HepG2 (cell line): ENCODE results near the gene NUTF2. TPM values are rescaled to one million over a fixed set of nuclear protein-coding genes. Genes with fewer than 3 reads are reported as not detected.

Experiments used
- ATAC-seq: fragments of 200-7000 bp; cut with Tn5 transposase; 3 replicates; pipeline ENCODE4 v1.9.1; 2020; ENCODE audit warnings: mild to moderate bottlenecking, moderate library complexity
- BruUV-seq: library from RNA; stranded (reverse); fragments of 400-500 nt; replicated peaks from 2 replicates; lab custom pipeline; 2021; lab: Mats Ljungman, UMichigan
- CTCF ChIA-PET: fragments of 300-600 bp; formaldehyde crosslinking; extraction: SDS; loops from one replicate; lab custom pipeline; 2021; ENCODE audit warnings: low total read pairs, inconsistent platforms, low intra/inter-chr PET ratio; lab: Yijun Ruan, JAX
- POLR2A ChIA-PET: fragments of 350-600 bp; sonication (Branson Sonifier 250); formaldehyde crosslinking; loops from one replicate; lab custom pipeline; 2020; ENCODE audit warnings: antibody characterized with exemption, inconsistent platforms; lab: Yijun Ruan, JAX
- DNase-seq: peaks from one replicate; pipeline ENCODE4 v3.0.0-alpha.2; 2015; ENCODE audit warnings: low spot score
- FAIRE-seq: peaks from 3 replicates; lab custom pipeline; 2011; peaks lifted over from hg19 to GRCh38; lab: Jason Lieb, UNC
- H2AFZ ChIP-seq: one replicate; pipeline ENCODE4 v1.6.1; 2011; ENCODE audit warnings: low read length, inconsistent platforms
- H3K27ac ChIP-seq: fragments of 300-600 bp; 3 replicates; pipeline ENCODE4 v1.8.0; 2011; ENCODE audit warnings: mixed run types, mild to moderate bottlenecking, mixed read lengths, low read length, inconsistent platforms; ENCODE audit not compliant: insufficient read depth; ENCODE audit errors: extremely low read length
- H3K27me3 ChIP-seq, 2 experiments: fragments of 200-600 bp in 1 of 2; 2 replicates in 1 of 2; 3 replicates in 1 of 2; pipeline versions ENCODE4 v1.6.0 to v1.8.0; 2011; ENCODE audit warnings: low read length in 2 of 2, mild to moderate bottlenecking in 2 of 2, moderate library complexity in 2 of 2, inconsistent platforms in 1 of 2; ENCODE audit not compliant: insufficient read depth in 2 of 2, control insufficient read depth in 1 of 2
- H3K36me3 ChIP-seq, 2 experiments: fragments of 200-600 bp in 1 of 2; replicated peaks in 1 of 2; 2 replicates in 1 of 2; 3 replicates in 1 of 2; pipeline versions ENCODE4 v1.5.1 to v1.8.0; 2011; ENCODE audit warnings: low read length in 2 of 2, inconsistent platforms in 1 of 2; ENCODE audit not compliant: insufficient read depth in 2 of 2, control insufficient read depth in 1 of 2
- H3K4me1 ChIP-seq: 2 replicates; pipeline ENCODE4 v1.5.1; 2012; ENCODE audit warnings: low read length, inconsistent platforms; ENCODE audit not compliant: insufficient read depth
- H3K4me2 ChIP-seq: 2 replicates; pipeline ENCODE4 v1.6.0; 2011; ENCODE audit warnings: low read depth, low read length, inconsistent platforms
- H3K4me3 ChIP-seq, 3 experiments: fragments of 200-600 bp in 1 of 3; sonication (generic), shearing (Covaris generic) in 1 of 3; replicated peaks in 1 of 3; 2 replicates each; pipeline ENCODE4 v1.5.1; 2011 to 2016; ENCODE audit warnings: low read length in 3 of 3, inconsistent platforms in 2 of 3, low read depth in 2 of 3, mild to moderate bottlenecking in 2 of 3, control low read depth in 1 of 3, mixed read lengths in 1 of 3; ENCODE audit not compliant: insufficient read depth in 1 of 3
- H3K79me2 ChIP-seq: one replicate; pipeline ENCODE4 v1.6.1; 2011; ENCODE audit warnings: low read length, inconsistent platforms; ENCODE audit not compliant: insufficient read depth
- H3K9ac ChIP-seq: 2 replicates; pipeline ENCODE4 v1.6.0; 2011; ENCODE audit warnings: mild to moderate bottlenecking, low read depth, low read length, inconsistent platforms; ENCODE audit not compliant: insufficient read depth
- H3K9me3 ChIP-seq: 2 replicates; pipeline ENCODE4 v1.5.1; 2012; ENCODE audit warnings: mild to moderate bottlenecking, low read length
- H4K20me1 ChIP-seq: 2 replicates; pipeline ENCODE4 v1.6.0; 2011; ENCODE audit warnings: inconsistent platforms, mild to moderate bottlenecking, low read length, moderate library complexity; ENCODE audit not compliant: insufficient read depth
- FOXA3 ChIP-seq: IDR thresholded peaks from 2 replicates; pipeline ENCODE4 v1.6.1; 2016; ENCODE audit warnings: missing genetic modification reagents, missing compliant biosample characterization
- HDAC1 ChIP-seq: sonication (generic); formaldehyde crosslinking; IDR thresholded peaks from 2 replicates; pipeline ENCODE4 v1.5.1; 2020; ENCODE audit warnings: mild to moderate bottlenecking, missing genetic modification reagents
- HNRNPUL1 ChIP-seq: fragments of 200-400 bp; formaldehyde crosslinking; IDR thresholded peaks from 2 replicates; pipeline ENCODE4 v1.6.1; 2017; ENCODE audit warnings: low read depth, mild to moderate bottlenecking, low read length, moderate library complexity
- MTA3 ChIP-seq: sonication (generic); formaldehyde crosslinking; IDR thresholded peaks from 2 replicates; pipeline ENCODE4 v1.4.0; 2020; ENCODE audit warnings: missing genetic modification reagents
- MXD1 ChIP-seq: sonication (generic); formaldehyde crosslinking; IDR thresholded peaks from 2 replicates; pipeline ENCODE4 v1.4.0; 2020; ENCODE audit warnings: mild to moderate bottlenecking, missing genetic modification reagents
- NCOR1 ChIP-seq: fragments of 200-600 bp; sonication (generic); IDR thresholded peaks from 2 replicates; pipeline ENCODE4 v1.7.0; 2017; ENCODE audit warnings: antibody characterized with exemption, low read length, borderline replicate concordance
- ONECUT2 ChIP-seq: sonication (generic); formaldehyde crosslinking; IDR thresholded peaks from 2 replicates; pipeline ENCODE4 v1.4.0; 2020; ENCODE audit warnings: missing genetic modification reagents
- POLR2A ChIP-seq, 2 experiments: IDR thresholded peaks; 2 replicates each; pipeline ENCODE4 v1.6.1; 2011; ENCODE audit warnings: low read depth in 2 of 2, low read length in 2 of 2, mild to moderate bottlenecking in 1 of 2, moderate library complexity in 1 of 2; ENCODE audit not compliant: insufficient read depth in 1 of 2
- YEATS4 ChIP-seq: sonication (generic); formaldehyde crosslinking; IDR thresholded peaks from 2 replicates; pipeline ENCODE4 v1.4.0; 2020; ENCODE audit warnings: missing genetic modification reagents, borderline replicate concordance
- ZBTB42 ChIP-seq: sonication (generic); formaldehyde crosslinking; IDR thresholded peaks from 2 replicates; pipeline ENCODE4 v1.5.0; 2020; ENCODE audit warnings: mild to moderate bottlenecking, missing genetic modification reagents
- ZMYM3 ChIP-seq: sonication (generic); formaldehyde crosslinking; IDR thresholded peaks from 2 replicates; pipeline ENCODE4 v1.5.1; 2020; ENCODE audit warnings: mild to moderate bottlenecking, missing genetic modification reagents
- ZNF275 ChIP-seq: sonication (generic); formaldehyde crosslinking; IDR thresholded peaks from 2 replicates; pipeline ENCODE4 v1.8.0; 2022; ENCODE audit warnings: missing genetic modification reagents, mild to moderate bottlenecking, inconsistent platforms, borderline replicate concordance
- ZNF446 ChIP-seq: sonication (generic); formaldehyde crosslinking; IDR thresholded peaks from 2 replicates; pipeline ENCODE4 v1.5.0; 2020; ENCODE audit warnings: mild to moderate bottlenecking, missing genetic modification reagents
- ZNF468 ChIP-seq: sonication (generic); formaldehyde crosslinking; IDR thresholded peaks from 2 replicates; pipeline ENCODE4 v1.8.0; 2022; ENCODE audit warnings: mild to moderate bottlenecking, moderate library complexity, missing genetic modification reagents
- ZNF567 ChIP-seq: sonication (generic); formaldehyde crosslinking; IDR thresholded peaks from 2 replicates; pipeline ENCODE4 v1.8.1; 2023; ENCODE audit warnings: mild to moderate bottlenecking, missing genetic modification reagents, borderline replicate concordance
- ZNF605 ChIP-seq: sonication (generic); formaldehyde crosslinking; IDR thresholded peaks from 2 replicates; pipeline ENCODE4 v1.8.0; 2022; ENCODE audit warnings: mild to moderate bottlenecking, missing genetic modification reagents
- ZNF615 ChIP-seq: sonication (generic); formaldehyde crosslinking; IDR thresholded peaks from 2 replicates; pipeline ENCODE4 v1.5.0; 2020; ENCODE audit warnings: mild to moderate bottlenecking, missing genetic modification reagents, borderline replicate concordance
- ZNF678 ChIP-seq: sonication (generic); formaldehyde crosslinking; IDR thresholded peaks from 2 replicates; pipeline ENCODE4 v1.4.0; 2020; ENCODE audit warnings: mild to moderate bottlenecking, missing genetic modification reagents
- WGBS: methylation state at CpG from one replicate; pipeline ENCODE4 v1.1.6; 2017; ENCODE audit warnings: low lambda C conversion rate; 5-methylcytosine and 5-hydroxymethylcytosine counted together
- in situ Hi-C: cut with HindIII; loops from 2 replicates; pipeline ENCODE4 v1.10.0; 2017; ENCODE audit warnings: low pct_unique_long_range_greater_than_20kb; ENCODE audit not compliant: extremely low pct_ligation_motif_present
- intact Hi-C: fragments of 100-400 bp; cut with micrococcal nuclease; formaldehyde crosslinking; loops from one replicate; pipeline ENCODE4 v1.10.0; 2022; ENCODE audit not compliant: unreplicated experiment
- polyA plus RNA-seq, 8 experiments: library from polyadenylated mRNA; depleted of rRNA in 3 of 8; stranded (reverse) in 7 of 8; unstranded in 1 of 8; fragments of >200 nt; fragmentation: Illumina TruSeq in 4 of 8; extraction: Trizol in 4 of 8; gene quantifications; 2 replicates each; pipeline versions ENCODE4 v1.2.1 to v1.2.3, GENCODE V29; 2011 to 2016; ENCODE audit warnings: low read depth in 4 of 8, missing spikeins in 1 of 8, mixed read lengths in 1 of 8; ENCODE audit not compliant: insufficient read depth in 1 of 8
- total RNA-seq, 5 experiments: library from RNA; depleted of rRNA; stranded (reverse); fragments of >200 nt; fragmentation: Illumina TruSeq; extraction: Trizol; gene quantifications; 2 replicates each; pipeline ENCODE4 v1.2.3, GENCODE V29; 2016; ENCODE audit warnings: low read depth in 1 of 5
- TF ChIP-seq, protein P1 (sequence below): sonication (generic); formaldehyde crosslinking; IDR thresholded peaks from 2 replicates; pipeline ENCODE4 v1.4.0; 2020; ENCODE audit warnings: missing genetic modification reagents; ENCODE audit errors: not compliant biosample characterization
- TF ChIP-seq, protein P2 (sequence below): sonication (generic); formaldehyde crosslinking; IDR thresholded peaks from 2 replicates; pipeline ENCODE4 v1.4.0; 2020; ENCODE audit warnings: mild to moderate bottlenecking, missing genetic modification reagents

The NUTF2 gene
- total and polyA plus RNA-seq, 2 of the 13 experiments (the other 11 are each of a cell fraction or from before 2014, with no cell fraction given), result 168 to 214 TPM

- TF ChIP-seq MXD1 (no peak), FOXA3 (CRISPR knock-in tag) (no peak), ZNF468 (CRISPR knock-in tag) (0 out of 2 replicates have a peak, but pooled peaks have one; percentile 32)
- TF ChIP-seq, protein P1, sequence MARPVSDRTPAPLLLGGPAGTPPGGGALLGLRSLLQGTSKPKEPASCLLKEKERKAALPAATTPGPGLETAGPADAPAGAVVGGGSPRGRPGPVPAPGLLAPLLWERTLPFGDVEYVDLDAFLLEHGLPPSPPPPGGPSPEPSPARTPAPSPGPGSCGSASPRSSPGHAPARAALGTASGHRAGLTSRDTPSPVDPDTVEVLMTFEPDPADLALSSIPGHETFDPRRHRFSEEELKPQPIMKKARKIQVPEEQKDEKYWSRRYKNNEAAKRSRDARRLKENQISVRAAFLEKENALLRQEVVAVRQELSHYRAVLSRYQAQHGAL (CRISPR knock-in tag), result no peak
- TF ChIP-seq, all 625 proteins: peak for 3
These were observed 742 bp upstream of the NUTF2 start (continued) for GRCh38 chr16:67846063-67846319.

- CTCF ChIA-PET, result interaction anchor here (1.5 kb wide), 1 partner anchor 31 kb away, joined by 5 read pairs; no protein-coding TSS in a partner anchor
- H3K79me2 ChIP-seq, result peaks cover 80% of the 10 kb centered on the region
- FAIRE-seq, result no peak
- TF ChIP-seq ZMYM3 (CRISPR knock-in tag) (peak; percentile 37; the same call in 1 of the 2 replicates), NCOR1 (no peak), ZNF678 (CRISPR knock-in tag) (peak; percentile 49; the same call in 1 of the 2 replicates), POLR2A (IDR thresholded peaks at IDR 0.05; ENCODE audit: insufficient read depth in 1 of 2, low read depth in 2 of 2, low read length in 2 of 2) (peak in 1 of 2 experiments; percentile 47; a peak in 1 of 4 replicates), ZNF605 (CRISPR knock-in tag) (no peak), ZBTB42 (CRISPR knock-in tag) (peak; percentile 90), YEATS4 (CRISPR knock-in tag) (peak; percentile 12; the same call in 1 of the 2 replicates), ZNF567 (CRISPR knock-in tag) (no peak), ZNF275 (CRISPR knock-in tag) (0 out of 2 replicates have a peak, but pooled peaks have one; percentile 21), ZNF446 (CRISPR knock-in tag) (peak; percentile 81; the same call in 1 of the 2 replicates), MTA3 (CRISPR knock-in tag) (0 out of 2 replicates have a peak, but pooled peaks have one; percentile 14), ONECUT2 (CRISPR knock-in tag) (no peak), HDAC1 (CRISPR knock-in tag) (no peak), HNRNPUL1 (no peak), ZNF615 (CRISPR knock-in tag) (no peak)
- TF ChIP-seq, protein P2, sequence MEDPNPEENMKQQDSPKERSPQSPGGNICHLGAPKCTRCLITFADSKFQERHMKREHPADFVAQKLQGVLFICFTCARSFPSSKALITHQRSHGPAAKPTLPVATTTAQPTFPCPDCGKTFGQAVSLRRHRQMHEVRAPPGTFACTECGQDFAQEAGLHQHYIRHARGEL (CRISPR knock-in tag), result no peak
These were observed 530 bp downstream of the NUTF2 start, which contains the start of gene CENPT for GRCh38 chr16:67847064-67847861. TSS of gene CENPT (minus strand) at chr16:67847693. CDS start at chr16:67833859, 13,834 bp downstream.

More at GRCh38 chr16:67847064-67847861, 530 bp downstream of the NUTF2 start, which contains the start of gene CENPT:
- ATAC-seq (peak; percentile 59), DNase-seq (peak; percentile 70)
- Histone ChIP-seq H3K27me3 (no peaks in the 10 kb centered on the region; a peak in 1 of 5 replicates), H4K20me1 (peaks cover 38% of the 10 kb centered on the region), H3K36me3 (peaks cover 0 to 8% of the 10 kb centered on the region in 2 experiments; a peak in 3 of 5 replicates), H3K4me2 (peak within 1 kb of the TSS; percentile 89), H3K9me3 (no peaks in the 10 kb centered on the region), H2AFZ (no peak within 1 kb of the TSS), H3K4me3 (peak within 1 kb of the TSS; percentile 97 to 99 (median 97)), H3K27ac (peak within 1 kb of the TSS; percentile 88), H3K9ac (peak within 1 kb of the TSS; percentile 99), H3K4me1 (peaks cover 45% of the 10 kb centered on the region)
- WGBS, result under 1% methylated on average over 25 of the region's 62 CpGs
- no TSS peak for BruUV-seq
- intact Hi-C loops, result no loop called here
- in situ Hi-C loops, result no loop called here
- POLR2A ChIA-PET, result interaction anchor here (0.6 to 6.2 kb wide), 8 partner anchors 8 to 181 kb away, joined by 3 to 47 read pairs (median 4); partner anchors contain the start of genes C16orf86 and ENKD1
